AG04450 (cell line): ENCODE data around the gene EEPD1. TPM values are rescaled to one million over a fixed set of nuclear protein-coding genes. Genes with fewer than 3 reads are reported as not detected.

ENCODE experiments used
- CTCF ChIA-PET: fragments of 300-600, 350-600 bp; formaldehyde crosslinking; extraction: SDS; loops from one replicate; lab custom pipeline; 2022; ENCODE audit warnings: antibody characterized with exemption, inconsistent platforms; lab: Charles Lee
- POLR2A ChIA-PET: fragments of 350-600 bp; formaldehyde crosslinking; extraction: SDS; loops from one replicate; lab custom pipeline; 2021; ENCODE audit warnings: antibody characterized with exemption, inconsistent platforms; lab: Yijun Ruan, JAX
- DNase-seq: peaks from one replicate; pipeline ENCODE4 v3.0.0-alpha.2; 2011; ENCODE audit warnings: low read depth, low spot score
- H3K27ac ChIP-seq: one replicate; pipeline ENCODE4 v1.5.1; 2012; ENCODE audit warnings: low read depth, low read length, control low read depth
- H3K27me3 ChIP-seq: one replicate; pipeline ENCODE4 v1.6.0; 2012; ENCODE audit warnings: low read length; ENCODE audit not compliant: control insufficient read depth, insufficient read depth
- H3K4me3 ChIP-seq: 2 replicates; pipeline ENCODE4 v1.5.1; 2011; ENCODE audit warnings: mild to moderate bottlenecking, low read depth, low read length, control low read depth
- H3K9me3 ChIP-seq: 2 replicates; pipeline ENCODE4 v1.5.1; 2012; ENCODE audit warnings: low read length; ENCODE audit not compliant: control insufficient read depth, insufficient read depth
- CTCF ChIP-seq: IDR thresholded peaks from 2 replicates; pipeline ENCODE4 v1.5.1; 2011; ENCODE audit warnings: low read depth, low read length, control low read depth, inconsistent platforms
- polyA plus RNA-seq: library from polyadenylated mRNA; depleted of rRNA; stranded (reverse); fragments of >200 nt; gene quantifications from 2 replicates; pipeline ENCODE4 v1.2.3, GENCODE V29; 2011; rRNA removed
- small RNA-seq: library from RNA; depleted of rRNA; stranded (forward); fragments of <200 nt; gene quantifications from one replicate; pipeline ENCODE3, GENCODE V24; 2012; ENCODE audit warnings: low read depth; ENCODE audit not compliant: insufficient read length

Gene EEPD1
- polyA plus RNA-seq, 1 experiment, result 21.1 TPM

- POLR2A ChIA-PET, result no interaction called here
- Histone ChIP-seq H3K9me3 (no peaks in the 10 kb centered on the region), H3K27ac (no peak overlapping the region), H3K27me3 (peaks cover 3% of the 10 kb centered on the region), H3K4me3 (no peak overlapping the region)
- CTCF ChIA-PET, result interaction anchor here (0.6 to 2.8 kb wide), 3 partner anchors 18 to 363 kb away, joined by 6 to 15 read pairs (median 6); a partner anchor contains a TSS
- DNase-seq, result no peak
- no peak for TF ChIP-seq CTCF
Measured at GRCh38 chr7:36348771-36349170, 195.7 kb downstream of the EEPD1 start.

GRCh38 chr7:36349626-36350025 lies 196.6 kb downstream of the EEPD1 start:
- H3K4me3 ChIP-seq, result no peak overlapping the region
- DNase-seq, result no peak
- no peak for TF ChIP-seq CTCF
- peaks cover 7% of the 10 kb centered on the region for H3K27me3 ChIP-seq
- no peaks in the 10 kb centered on the region for H3K9me3 ChIP-seq
- POLR2A ChIA-PET, result no interaction called here
- H3K27ac ChIP-seq, result no peak overlapping the region
- CTCF ChIA-PET, result interaction anchor here (0.5 kb wide), 1 partner anchor 68 kb away, joined by 5 read pairs; no protein-coding TSS in a partner anchor

Small RNA genes within 50 kb of the gene (small RNA-seq; reads per million reads assigned to genes)
- gene AC006960.1, result not detected
- gene AC007327.1, result not detected
- not detected for gene RF00019

Other genes starting within 250 kb of the EEPD1 start
- gene ANLN, start 236.6 kb downstream of the EEPD1 start, polyA plus RNA-seq, result 34.0 and 46.6 TPM in 2 replicates